ENCODE measurements around the gene CXXC5. TPM values are rescaled to one million over a fixed set of nuclear protein-coding genes. Genes with fewer than 3 reads are reported as not detected.

Gene CXXC5
- total RNA-seq, 1 donor from 2014 or later = 167 TPM

DNA sequence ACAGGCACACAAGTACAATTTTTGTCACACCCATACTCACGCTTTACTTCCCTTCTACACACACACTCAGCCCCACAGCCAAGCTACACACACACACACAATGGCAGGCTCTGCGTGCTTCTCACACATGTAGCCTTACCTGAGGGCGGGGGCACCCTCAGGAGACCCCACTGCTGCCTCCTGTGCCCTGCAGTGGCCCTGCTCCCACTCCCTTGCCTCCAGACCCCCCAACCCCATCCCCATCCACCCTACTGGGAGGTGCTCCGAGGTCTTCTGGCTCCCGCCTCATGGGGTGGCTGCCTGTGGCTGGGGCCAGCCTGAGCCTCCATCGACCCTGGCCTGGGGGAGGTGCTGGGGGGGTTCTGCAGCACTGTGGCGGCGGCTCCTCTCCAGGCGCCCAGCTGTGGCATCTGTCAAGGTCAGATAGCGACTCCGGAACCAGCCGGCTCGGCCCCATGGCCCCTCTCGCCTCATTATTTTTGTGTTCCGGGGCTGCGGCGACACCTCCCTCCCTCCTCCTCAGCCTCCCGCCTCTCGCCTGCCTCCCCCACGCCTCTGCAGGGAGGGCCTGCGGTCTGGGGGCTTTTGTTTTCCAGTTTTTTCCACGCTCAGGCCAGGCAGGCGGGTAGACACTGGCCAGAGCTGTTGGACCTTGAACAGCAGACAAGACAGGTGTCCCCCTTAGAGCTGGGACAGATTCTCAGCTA, 21.7 kb downstream of the CXXC5 start:
- DNase-seq (ENCODE audit: low read depth) = no peak
- no peaks in the 10 kb centered on the region for H3K36me3 ChIP-seq (ENCODE audit: control insufficient read depth, insufficient read depth, low read length)
- no peaks in the 10 kb centered on the region for H3K27me3 ChIP-seq (ENCODE audit: control insufficient read depth, insufficient read depth, low read length)
- H3K4me3 ChIP-seq (ENCODE audit: low read depth, low read length) = no peak overlapping the region
- TF ChIP-seq CTCF (IDR thresholded peaks at IDR 0.05; ENCODE audit: insufficient read depth, low read length, poor library complexity, severe bottlenecking) = no peak

DNA sequence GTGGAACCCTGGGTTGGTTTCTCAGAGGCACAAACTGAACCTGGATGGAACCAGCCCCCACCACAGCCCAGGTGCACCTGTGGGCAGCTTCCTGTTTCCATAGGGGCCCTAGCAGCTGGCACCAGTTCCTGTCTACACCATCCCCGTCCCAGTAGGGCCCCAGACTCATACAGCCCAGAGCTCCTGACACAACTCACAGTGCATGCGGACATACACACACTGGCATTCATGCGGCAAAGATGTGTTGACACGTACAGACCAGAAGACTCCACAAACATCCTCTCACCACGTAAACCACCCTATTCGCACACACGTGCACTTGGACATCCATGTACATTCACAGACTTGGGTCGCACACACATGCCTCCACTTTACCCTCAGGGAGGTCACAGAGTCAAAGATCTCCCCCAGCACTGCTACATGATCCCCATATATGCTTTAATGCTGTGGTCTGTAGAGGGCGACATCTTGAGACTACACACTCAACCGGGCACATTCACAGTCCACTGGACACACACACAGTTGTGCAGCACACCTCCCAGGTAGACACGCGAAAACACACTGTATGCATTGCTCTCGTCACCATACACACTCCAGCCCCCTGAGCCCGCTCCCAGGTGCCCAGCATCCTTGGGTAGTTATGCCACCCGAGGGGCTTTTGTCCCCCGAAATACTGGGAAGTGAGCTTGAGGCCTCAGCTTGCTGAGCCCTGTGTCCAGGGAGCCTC, 22.4 kb downstream of the CXXC5 start:
- no peaks in the 10 kb centered on the region for H3K36me3 ChIP-seq (ENCODE audit: control insufficient read depth, insufficient read depth, low read length)
- TF ChIP-seq CTCF (IDR thresholded peaks at IDR 0.05; ENCODE audit: insufficient read depth, low read length, poor library complexity, severe bottlenecking) = peak; percentile 52
- H3K4me3 ChIP-seq (ENCODE audit: low read depth, low read length) = no peak overlapping the region
- no peak for DNase-seq (ENCODE audit: low read depth)
- no peaks in the 10 kb centered on the region for H3K27me3 ChIP-seq (ENCODE audit: control insufficient read depth, insufficient read depth, low read length)

GRCh38 chr5:139671096-139671841, 23.1 kb downstream of the CXXC5 start:
- no peaks in the 10 kb centered on the region for H3K27me3 ChIP-seq (ENCODE audit: control insufficient read depth, insufficient read depth, low read length)
- no peaks in the 10 kb centered on the region for H3K36me3 ChIP-seq (ENCODE audit: control insufficient read depth, insufficient read depth, low read length)
- TF ChIP-seq CTCF (IDR thresholded peaks at IDR 0.05; ENCODE audit: insufficient read depth, low read length, poor library complexity, severe bottlenecking) = no peak
- no peak for DNase-seq (ENCODE audit: low read depth)
- H3K4me3 ChIP-seq (ENCODE audit: low read depth, low read length) = no peak overlapping the region

DNA sequence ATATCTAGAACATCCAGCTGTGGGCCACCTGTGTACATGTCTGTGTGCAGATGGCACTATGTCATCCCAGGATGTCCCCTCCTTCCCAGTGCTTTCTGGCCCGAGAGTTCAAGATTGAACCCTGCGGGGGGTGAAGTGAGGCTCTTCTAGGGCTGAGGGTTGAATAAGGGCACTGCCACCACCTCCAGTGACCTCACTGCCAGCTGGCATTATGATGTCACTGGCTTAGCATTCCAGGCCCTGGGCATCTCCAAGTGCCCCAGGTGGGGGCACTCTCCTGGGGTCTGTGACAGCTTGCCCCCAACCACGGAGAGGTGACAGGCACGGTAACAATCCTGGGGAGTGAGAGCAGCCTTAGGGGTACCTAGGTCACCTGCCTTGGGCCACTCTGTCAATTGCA, 27.1 kb downstream of the CXXC5 start:
- no peak overlapping the region for H3K4me3 ChIP-seq (ENCODE audit: low read depth, low read length)
- H3K27me3 ChIP-seq (ENCODE audit: control insufficient read depth, insufficient read depth, low read length) = no peaks in the 10 kb centered on the region
- H3K36me3 ChIP-seq (ENCODE audit: control insufficient read depth, insufficient read depth, low read length) = no peaks in the 10 kb centered on the region
- no peak for DNase-seq (ENCODE audit: low read depth)
- TF ChIP-seq CTCF (IDR thresholded peaks at IDR 0.05; ENCODE audit: insufficient read depth, low read length, poor library complexity, severe bottlenecking) = no peak

GRCh38 chr5:139675825-139676224, 27.7 kb downstream of the CXXC5 start:
- DNase-seq (ENCODE audit: low read depth) = no peak
- Histone ChIP-seq H3K36me3 (ENCODE audit: control insufficient read depth, insufficient read depth, low read length) (no peaks in the 10 kb centered on the region), H3K4me3 (ENCODE audit: low read depth, low read length) (no peak overlapping the region), H3K27me3 (ENCODE audit: control insufficient read depth, insufficient read depth, low read length) (no peaks in the 10 kb centered on the region)
- no peak for TF ChIP-seq CTCF (IDR thresholded peaks at IDR 0.05; ENCODE audit: insufficient read depth, low read length, poor library complexity, severe bottlenecking)

Data from kidney epithelial cell (primary cell).